ENCODE measurements around the gene IDH2.
"Not testable (repeated sequence)": the region's sequence is repeated elsewhere in the genome, so short reads cannot be mapped to it uniquely, and the experiment has no call there.

Gene IDH2

DNA sequence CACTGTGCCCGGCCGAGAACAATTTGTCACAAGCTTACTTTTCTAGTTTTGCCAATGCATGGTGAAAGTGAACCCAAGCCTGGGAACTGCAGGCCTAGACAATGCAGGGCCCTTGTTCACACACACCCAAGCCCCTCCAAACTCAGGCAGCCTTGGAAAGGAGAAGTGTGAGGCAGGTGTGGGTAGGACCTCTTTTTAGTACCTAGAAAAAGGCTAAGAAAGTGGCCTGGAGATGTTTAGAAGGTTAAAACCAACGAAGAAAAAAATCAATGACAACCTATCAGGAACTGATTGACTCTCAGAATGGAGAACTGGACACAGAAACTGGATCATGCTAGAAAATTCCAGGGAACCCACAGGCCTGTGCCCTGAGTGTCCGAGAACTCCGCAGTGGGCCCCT is 18.8 kb downstream of the IDH2 start:
- DNase-seq = no peak

DNA sequence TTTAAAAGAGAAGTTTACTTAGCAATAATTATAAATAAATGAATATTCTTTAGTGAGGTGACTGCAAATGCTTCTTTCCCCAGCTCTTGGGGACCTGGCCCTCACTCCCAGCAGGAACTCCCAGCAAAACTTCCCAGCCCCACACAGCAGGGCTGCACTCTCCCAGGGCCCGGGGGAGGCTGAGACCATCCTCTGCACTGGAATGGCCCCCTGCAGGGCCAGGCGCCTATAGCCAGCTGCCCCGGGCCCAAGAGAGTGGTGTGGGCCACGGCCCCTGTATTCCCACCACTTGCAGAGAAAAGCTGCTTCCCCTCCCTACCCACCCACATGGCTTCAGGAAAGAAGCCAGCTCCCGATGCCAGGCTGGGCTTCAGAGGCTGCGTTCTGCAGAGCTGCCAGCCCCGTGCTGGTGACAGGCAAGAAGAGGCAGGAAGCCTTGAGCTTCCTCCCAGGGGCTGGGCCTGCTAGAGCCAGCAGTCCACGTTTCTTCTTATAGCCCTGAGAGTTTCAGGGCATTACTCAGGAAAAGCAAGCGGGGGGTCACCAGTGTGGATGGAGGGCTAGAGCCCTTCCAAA is 20.0 kb downstream of the IDH2 start:
- no peak for DNase-seq

DNA sequence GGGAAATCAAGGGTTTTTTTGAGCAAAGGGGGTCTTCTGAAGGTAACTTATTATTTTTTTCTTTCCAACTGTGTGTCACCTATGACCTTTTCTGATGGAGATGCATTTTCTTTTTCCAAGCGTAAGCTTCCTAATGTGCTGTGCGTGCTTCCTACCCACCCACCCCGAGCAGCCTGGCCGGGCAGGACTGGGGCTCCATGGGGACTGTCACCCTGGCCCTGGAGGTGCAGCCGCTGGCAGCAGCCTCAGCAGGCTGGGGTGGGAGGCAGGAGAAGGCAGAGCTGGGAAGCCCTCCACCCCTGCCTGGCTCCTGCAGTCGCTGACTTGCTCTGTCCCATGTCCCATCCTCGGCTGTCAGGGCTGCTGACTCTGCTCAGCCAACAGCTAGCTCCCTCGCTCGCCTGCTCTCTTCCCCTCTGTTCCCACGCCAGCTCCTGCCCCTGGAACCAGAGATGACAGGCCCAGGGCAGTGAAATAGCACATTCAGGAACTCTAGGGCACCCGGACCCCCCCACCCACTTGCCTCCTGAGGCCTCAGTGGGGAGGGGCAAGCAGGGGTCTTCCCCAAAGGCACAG is 21.4 kb downstream of the IDH2 start:
- no peak for DNase-seq

DNA sequence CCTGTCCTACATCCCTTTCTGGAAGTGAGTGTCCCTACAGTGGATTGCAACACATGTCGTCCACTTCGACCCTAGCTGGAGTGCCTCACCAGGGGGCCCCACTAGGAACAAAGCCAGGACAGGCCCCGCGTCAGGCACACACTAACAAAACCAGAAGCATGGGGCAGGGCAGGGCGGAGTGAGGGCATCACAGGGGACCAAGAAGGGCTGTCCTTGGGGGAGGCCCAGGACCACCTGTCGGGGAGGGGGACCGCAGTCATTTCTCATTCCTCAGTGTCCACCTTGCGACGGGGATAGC is 21.9 kb downstream of the IDH2 start:
- no peak for DNase-seq

DNA sequence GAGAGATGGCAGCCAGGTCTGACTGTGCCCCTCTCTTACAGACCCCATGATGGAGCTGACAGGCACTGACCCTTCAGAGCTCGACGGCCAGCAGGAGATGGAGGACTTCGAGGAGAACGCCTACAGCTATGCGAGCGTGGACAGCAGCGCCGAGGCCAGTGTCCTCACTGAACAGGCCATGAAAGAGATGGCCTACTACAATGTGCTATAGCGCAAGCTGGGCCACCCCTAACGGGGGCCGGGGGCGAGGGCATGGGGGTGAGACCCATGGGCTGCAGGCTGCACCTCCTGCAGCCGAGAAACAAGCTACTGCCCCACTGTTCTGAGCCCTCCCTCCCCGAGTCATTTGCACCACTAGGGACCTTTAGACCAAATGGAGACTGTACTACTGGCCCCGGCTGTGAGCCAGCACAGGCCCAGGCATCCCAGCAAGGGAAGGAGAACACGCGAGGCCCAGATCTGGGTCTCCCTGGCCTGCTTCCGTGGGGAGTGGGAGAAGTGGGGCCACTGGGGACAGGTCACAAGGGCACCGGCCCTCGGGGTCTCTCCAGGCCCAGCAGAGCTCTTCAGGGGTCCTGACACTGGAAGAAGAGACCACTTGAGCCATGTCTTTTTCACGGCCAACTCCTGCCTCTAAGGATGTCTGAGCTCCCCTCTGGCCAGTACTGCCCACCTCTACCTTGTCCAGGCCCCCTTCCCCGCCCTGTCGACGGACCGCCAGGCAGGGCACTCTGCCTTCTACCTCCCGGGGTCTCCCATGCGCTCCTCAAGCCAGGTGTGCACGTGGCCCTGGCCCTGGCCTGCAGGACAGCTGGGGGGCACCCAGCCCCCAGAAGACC is 22.4 kb downstream of the IDH2 start:
- DNase-seq = no peak

DNA sequence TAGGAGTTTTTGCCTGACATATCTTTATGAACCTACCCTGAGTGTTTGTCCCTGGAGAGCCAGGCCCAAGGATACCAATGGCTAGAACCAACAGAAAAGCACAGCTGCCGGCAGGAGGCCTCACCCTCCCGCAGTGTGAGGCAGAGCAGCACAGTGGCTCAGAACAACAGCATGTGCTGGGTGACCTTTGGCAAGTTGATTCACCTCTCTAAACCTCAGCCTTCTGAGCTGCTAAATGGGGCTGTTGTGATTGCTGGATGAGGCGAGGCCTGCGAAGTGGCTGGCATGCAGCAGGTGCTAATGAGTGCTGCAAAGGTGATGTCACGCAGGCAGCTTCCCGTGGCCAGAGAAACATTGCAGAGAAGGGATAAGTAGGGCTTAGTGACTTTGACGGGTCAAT is 23.3 kb downstream of the IDH2 start:
- DNase-seq = no peak

DNA sequence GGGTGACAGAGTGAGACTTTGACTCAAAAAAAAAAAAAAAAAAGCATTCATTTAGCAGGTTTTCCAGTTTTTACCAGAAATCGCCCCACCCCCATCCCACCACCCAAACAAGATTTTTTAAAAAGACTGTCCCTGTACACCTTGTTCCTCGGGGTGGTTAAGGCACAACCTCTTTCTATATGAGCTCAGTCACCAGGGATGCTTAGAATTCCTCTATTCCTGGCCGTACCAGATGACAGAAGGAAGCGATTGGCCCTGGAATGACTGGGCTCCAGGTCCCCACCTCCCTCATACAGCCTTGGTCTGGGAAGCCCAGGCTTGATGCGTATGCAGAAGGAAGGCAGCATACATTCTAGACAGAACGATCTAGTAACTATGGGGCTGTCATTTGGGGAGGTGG is 25.6 kb downstream of the IDH2 start:
- DNase-seq = no peak

DNA sequence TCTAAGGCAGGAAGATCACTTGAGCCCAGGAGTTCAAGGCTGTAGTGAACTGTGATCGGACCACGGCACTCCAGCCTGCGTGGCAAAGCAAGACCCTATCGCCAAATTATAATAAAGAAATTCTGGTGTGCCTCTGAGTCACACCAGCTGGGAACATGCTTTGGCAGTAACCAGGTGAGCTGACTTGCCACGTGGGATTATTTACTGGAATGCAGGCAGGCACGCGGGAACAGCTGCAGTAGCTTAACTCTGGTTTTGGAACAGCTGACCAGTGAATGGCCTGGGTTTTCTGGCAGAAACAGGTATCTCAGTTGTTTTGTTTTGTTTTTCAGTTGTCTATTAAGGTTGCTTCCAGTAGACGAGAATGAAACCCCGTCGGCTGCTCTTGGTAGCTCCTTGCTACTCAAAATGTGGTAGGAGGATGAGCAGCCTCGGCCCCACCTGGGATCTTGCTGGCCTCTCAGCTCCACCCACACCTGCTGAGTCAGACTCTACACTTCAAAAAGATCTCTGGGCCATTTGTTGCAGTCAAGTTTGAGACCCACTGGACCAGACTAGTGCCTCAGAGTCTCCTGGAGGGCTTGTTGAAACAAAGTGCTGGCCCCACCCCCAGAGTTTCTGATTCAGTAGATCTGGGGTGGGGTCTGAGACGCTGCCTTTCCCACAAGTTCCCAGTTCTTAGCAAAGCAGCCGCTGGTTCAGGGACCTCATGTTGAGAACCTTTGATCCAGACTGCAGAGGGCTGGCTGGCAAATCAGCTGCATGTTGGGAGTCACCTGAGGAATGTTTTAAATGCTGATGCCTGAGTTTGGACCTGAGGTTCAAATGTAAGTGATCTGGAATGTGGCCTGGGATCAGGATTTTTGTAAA is 26.6 kb downstream of the IDH2 start:
- DNase-seq = no peak

DNA sequence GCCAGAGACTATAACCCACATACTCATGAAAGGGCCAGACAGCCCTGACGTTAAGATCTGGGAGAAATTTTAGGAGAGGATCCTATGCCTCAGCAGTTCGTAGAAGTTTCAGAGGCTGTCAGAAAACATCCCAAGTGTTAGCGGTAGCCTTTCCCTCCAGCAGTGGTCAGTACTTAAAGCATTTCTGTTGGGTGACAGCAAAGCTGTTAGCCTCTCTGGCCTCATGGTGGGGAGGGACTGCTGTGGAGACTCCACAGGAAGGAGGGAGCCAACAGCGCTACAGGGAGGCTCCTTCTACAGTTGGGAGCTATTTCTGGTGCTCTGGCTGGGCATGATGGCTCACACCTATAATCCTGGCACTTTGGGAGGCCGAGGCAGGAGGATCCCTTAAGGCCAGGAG is 27.4 kb downstream of the IDH2 start:
- DNase-seq = no peak

DNA sequence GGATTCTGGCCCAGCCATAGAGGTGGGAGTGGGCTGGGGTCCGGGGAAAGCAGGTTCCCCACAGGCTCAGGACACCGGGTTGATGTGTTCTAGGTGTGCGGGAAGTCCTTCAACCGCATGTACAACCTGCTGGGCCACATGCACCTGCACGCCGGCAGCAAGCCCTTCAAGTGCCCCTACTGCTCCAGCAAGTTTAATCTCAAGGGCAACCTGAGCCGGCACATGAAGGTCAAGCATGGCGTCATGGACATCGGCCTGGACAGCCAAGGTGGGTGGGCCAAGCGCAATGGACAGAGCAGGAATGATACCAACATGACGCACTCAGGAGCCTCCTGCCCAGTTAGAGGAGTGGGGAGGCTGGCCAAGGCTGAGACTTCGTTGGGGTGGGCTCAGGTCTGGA is 28.2 kb downstream of the IDH2 start:
- DNase-seq = no peak

DNA sequence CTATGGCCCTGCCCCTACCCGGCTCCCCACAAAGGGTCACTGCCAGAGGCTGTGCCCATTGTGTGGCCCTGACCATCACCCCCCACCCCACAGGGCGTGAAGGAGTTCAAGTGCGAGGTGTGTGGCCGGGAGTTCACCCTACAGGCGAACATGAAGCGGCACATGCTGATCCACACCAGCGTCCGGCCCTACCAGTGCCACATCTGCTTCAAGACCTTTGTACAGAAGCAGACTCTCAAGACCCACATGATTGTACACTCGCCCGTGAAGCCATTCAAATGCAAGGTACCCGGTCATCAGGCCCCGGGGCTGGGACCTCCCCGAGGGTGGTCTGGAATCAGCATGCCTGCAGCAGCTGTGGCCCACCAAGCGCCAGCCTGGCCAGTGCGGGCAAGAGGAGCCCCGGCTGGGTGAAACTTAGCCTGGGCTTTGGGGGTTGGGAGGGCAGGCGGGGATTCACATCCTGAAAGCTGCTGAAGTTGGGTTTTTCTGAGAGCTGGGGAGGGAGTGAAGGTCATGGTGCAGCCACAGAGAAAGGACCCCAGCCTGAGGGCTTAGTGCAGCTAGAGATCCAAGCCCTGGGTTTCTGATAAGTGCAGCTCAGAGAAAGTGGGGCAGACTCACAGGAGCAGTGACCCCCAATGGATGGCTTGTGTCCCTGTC is 29.2 kb downstream of the IDH2 start:
- DNase-seq = no peak

DNA sequence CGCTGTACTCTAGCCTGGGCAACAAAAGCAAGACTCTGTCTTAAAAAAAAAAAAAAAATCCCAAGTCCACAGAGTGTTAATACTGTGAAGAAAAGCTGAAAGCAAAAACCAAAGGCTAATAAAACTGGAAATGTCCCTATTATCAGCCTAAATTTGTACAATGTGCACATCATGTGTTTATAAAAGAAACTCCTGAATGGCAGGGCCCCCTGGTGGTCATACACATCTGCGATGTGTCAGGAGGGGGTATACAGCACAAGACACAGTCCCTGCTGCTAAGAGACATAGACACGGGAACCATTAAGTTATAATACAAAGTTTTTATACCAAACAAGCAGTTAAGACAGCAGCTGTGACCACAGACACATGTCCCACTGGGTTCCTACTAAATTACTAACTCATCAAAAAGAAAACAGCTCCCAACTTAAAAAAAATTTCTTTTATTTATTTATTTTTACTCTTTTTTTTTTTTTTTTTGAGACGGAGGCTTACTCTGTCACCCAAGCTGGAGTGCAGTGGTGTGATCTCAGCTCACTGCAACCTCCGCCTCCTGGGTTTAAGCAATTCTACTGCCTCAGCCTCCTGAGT is 31.0 kb downstream of the IDH2 start:
- peak; percentile 66 for DNase-seq

DNA sequence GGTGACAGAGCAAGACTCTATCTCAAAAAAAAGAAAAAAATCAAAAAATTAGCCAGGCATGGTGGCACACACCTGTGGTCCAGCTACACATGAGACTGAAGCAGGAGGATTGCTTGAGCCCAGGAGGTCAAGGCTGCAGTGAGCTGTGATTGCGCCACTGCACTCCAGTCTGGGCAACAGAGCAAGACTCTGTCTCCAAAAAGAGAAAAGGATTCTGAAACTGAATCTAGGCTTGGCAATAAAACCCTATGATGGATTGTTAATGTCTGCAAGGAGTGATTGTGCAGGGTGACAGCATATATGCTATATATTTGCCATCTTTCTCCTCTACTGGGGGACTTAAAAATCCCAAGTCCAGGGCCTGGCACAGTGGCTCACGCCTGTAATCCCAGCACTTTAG is 31.6 kb downstream of the IDH2 start:
- not testable (repeated sequence) for DNase-seq

DNA sequence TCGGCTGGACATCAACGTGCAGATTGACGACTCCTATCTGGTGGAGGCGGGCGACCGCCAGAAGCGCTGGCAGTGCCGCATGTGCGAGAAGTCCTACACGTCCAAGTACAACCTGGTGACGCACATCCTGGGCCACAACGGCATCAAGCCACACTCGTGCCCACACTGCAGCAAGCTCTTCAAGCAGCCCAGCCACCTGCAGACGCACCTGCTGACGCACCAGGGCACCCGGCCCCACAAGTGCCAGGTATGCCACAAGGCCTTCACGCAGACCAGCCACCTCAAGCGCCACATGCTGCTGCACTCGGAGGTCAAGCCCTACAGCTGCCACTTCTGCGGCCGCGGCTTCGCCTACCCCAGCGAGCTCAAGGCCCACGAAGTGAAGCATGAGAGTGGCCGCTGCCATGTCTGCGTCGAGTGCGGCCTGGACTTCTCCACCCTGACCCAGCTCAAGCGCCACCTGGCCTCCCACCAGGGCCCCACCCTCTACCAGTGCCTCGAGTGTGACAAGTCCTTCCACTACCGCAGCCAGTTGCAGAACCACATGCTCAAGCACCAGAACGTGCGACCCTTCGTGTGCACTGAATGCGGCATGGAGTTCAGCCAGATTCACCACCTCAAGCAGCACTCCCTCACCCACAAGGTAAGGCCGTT is 34.2 kb downstream of the IDH2 start:
- DNase-seq = no peak

DNA sequence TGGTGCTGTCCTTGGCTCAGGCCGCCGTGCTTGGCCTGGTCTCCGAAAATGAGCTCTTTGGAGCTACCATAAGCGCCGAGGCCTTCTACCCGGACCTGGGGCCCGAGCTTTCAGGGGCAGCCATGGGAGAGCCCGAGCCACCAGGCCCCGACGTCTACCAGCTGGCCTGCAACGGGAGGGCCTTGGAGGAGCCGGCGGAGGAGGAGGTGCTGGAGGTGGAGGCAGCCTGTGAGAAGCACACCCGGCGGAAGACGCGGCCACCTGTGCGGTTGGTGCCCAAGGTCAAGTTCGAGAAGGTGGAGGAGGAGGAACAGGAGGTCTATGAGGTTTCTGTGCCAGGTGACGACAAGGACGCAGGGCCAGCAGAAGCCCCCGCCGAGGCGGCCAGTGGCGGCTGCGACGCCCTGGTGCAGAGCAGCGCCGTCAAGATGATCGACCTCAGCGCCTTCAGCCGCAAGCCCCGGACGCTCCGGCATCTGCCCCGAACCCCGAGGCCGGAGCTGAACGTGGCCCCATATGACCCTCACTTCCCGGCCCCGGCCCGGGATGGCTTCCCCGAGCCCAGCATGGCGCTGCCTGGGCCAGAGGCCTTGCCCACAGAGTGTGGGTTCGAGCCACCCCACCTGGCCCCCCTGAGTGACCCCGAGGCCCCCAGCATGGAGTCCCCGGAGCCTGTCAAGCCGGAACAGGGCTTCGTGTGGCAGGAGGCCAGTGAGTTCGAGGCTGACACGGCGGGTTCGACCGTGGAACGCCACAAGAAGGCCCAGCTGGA is 34.9 kb downstream of the IDH2 start:
- DNase-seq = no peak

DNA sequence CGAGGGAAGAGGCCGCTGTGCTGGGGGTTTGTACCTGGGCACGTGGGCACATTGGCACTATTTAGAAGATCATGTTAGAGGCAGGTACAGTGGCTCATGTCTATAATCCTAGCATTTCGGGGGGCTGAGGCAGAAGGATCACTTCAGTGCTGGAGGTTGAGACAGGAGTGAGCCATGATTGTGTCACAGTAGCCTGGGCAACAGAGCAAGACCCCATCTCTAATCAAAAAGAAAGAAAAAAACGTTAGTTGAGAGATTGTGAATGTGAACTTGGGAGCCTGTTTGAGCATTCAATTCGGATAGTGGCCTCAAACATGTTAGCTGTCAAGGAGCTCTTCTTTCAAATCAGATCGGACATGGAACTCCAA is 36.6 kb downstream of the IDH2 start:
- no peak for DNase-seq

DNA sequence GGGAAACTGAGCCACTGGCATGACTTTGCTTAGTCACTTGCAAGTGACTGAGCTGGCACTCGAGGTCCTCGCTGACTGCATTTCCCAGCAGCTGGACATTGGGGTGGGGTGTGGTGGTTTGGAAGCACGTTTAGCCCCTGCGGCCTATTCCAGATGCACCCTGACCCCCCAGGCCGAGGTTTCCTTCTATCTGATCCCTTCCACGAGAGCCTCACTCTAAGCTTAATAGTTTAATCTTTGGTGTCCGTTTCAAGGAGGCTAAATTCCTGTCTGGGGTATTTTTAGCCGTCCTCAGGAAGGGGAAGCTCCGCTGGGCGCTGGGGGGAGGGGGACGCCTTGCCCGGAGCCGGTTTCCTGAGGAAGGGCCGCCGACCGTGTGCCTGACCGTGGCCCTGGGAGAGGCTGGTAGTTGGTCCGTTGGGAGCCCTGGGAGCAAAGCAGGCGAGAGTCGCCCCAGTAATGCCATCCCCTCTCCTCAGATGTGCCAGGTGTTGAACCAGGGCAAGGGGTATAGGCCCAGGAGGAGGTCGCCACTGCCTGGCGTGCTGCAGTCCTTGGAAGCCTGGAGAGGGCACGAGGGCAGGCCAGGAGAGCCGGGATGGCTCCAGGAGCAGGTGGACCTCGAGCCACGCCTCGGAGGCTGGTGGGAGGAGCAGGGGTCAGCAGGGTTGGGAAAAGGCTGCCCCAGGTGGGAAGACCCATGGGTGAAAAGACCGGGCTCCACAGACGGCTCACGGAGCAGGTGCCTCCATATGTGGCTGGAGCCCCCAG is 37.2 kb downstream of the IDH2 start:
- DNase-seq = no peak

DNA sequence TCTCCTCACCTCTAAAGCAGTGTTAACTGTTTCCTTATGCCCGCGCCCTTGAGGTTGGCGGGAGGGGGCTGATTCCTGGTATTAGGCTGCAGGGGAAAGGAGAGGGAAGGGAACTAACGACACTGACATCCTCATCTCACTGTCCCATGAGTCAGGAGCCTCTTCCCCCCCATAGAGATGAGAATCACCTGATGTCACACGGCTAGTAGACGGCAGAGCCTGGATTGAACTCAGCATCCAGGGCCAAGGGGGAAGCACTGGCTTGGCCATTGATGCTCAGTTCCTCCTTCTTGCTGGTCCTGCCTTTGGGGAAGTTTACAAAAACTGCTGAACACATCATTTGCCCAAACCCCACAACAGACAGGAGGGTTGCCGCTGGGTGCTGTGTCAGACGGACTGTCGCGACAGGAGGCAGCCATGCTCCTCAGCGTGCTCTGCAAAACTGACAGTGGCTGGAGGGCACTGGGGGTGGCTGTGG is 38.5 kb downstream of the IDH2 start:
- no peak for DNase-seq

DNA sequence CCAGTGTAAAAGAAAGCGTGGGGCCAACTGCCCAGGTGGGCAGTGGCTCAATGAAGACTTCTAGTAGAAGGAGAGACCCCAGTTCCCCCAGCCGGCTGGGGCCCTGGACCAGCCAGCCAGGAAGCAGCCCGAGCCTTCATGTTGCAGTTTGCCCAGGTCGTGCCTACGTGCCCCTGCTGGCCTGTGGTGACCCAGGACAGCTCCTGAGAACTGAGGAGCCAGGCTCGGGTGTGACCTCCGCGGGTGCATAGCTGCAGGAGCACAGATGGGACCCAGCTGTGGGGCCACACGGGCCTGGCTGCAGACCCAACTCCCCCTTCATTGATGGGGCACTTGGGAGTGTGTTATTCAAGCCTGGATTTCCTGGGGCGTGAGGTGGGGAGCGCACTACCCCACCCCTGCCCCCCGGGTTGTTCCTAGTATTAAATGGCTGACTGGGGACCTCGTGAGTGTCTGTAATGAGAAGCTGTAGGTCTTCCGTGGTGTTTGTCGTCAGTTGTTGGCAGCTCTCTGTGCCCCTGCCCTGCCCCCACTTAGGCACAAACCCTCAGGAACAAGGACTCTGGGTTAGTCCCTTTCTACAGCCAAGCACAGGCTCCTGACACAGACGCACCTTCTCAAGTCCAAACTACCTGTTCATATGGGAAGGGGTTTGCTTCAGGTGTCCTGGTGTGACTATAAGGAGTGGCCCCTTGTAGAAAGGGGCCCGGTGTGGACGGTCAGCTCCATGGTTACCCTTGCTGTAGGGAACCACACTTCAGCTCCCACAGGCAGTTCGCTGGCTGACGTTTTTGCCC is 39.1 kb downstream of the IDH2 start:
- DNase-seq = no peak

Data from NCI-H774 (cell line).